Activated naive CD8-positive, alpha-beta T cell treated with anti-CD3 and anti-CD28 coated beads, Interleukin-2, amount 10 ng/mL, durations not matched to agents 7 days and 5 days (primary cell): Measurements from ENCODE around the gene PRLH. TPM values are rescaled to one million over a fixed set of nuclear protein-coding genes. Genes with fewer than 3 reads are reported as not detected.

Source experiments
- ATAC-seq: fragments of 150-1000 bp; cut with Tn5 transposase; one replicate; pipeline ENCODE4 v1.10.0; 2021; ENCODE audit warnings: low read depth, moderate library complexity
- POLR2A ChIA-PET: fragments of 350-600 bp; sonication (Branson Sonifier 250); formaldehyde crosslinking; loops from one replicate; lab custom pipeline; 2021; ENCODE audit warnings: antibody characterized with exemption; lab: Charles Lee
- DNase-seq: peaks from one replicate; pipeline ENCODE4 v3.0.0; 2021
- H3K27ac Mint-ChIP-seq: one replicate; pipeline ENCODE4 v1.8.0; 2022; ENCODE audit warnings: mild to moderate bottlenecking, mixed read lengths
- H3K27me3 Mint-ChIP-seq: one replicate; pipeline ENCODE4 v1.8.0; 2022; ENCODE audit warnings: mild to moderate bottlenecking, moderate library complexity, mixed read lengths
- H3K36me3 Mint-ChIP-seq: one replicate; pipeline ENCODE4 v1.8.0; 2021; ENCODE audit warnings: mild to moderate bottlenecking, mixed read lengths
- H3K4me1 Mint-ChIP-seq: one replicate; pipeline ENCODE4 v1.8.0; 2021; ENCODE audit warnings: mixed read lengths
- H3K4me3 Mint-ChIP-seq: one replicate; pipeline ENCODE4 v1.8.0; 2022; ENCODE audit warnings: mild to moderate bottlenecking, moderate library complexity, mixed read lengths
- H3K9me3 Mint-ChIP-seq: one replicate; pipeline ENCODE4 v1.8.0; 2021; ENCODE audit warnings: mixed read lengths
- total RNA-seq, 2 experiments: library from RNA; stranded (reverse); gene quantifications; one replicate each; pipeline ENCODE4 v1.2.3, GENCODE V29; 2021

Gene PRLH
- total RNA-seq, 2 experiments from 2014 or later = not detected

DNA sequence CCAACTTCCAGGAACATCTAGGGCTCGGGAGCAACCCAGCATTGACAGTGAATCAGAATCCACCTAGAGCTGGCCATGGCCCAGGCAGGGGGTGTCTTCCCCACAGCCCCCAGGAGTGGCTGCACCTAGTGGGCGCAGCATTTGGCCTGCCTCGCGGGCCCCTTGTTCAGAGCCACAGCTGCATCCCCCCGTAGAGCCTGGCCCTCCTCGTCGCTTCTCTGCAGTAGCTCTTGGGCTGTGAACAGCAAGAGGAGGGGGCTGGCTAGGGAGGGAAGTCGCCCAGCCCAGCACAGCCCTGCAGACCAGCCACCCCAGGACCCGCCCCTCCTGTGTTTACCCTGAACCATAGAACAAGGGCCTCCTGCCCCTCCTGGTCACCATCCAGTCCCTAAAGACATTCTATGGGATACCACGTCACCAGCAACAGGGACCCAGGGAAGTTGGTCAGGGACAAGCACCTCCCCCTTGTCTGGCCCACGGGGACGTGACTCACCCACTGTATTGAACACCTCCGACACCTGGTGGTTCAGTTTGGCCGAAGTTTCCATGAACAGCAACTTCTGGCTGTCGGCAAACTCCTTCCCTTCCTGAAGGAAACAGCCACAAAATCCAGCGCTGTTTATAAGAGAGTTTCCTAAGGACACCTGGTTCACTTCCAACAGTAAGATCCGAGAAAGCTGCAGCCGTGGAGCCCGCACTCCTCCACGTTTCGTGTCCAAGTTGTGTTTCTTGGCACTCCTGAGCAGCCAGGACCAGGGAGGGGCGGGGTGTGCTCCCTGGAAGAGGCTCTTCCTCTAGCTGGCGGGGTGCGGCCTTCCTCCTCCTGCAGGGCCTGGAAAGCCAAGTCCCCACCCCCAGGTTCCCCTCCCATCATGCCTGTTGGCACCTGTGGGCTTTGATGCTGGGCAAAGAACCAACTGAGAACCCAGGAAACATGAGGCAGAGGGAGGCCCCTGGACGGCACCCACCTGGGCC is 8.8 kb downstream of the PRLH start:
- no peak overlapping the region for H3K27ac Mint-ChIP-seq
- H3K27me3 Mint-ChIP-seq = no peaks in the 10 kb centered on the region
- POLR2A ChIA-PET = no interaction called here

GRCh38 chr2:237575869-237576862 is 9.8 kb downstream of the PRLH start:
- H3K27me3 Mint-ChIP-seq = no peaks in the 10 kb centered on the region
- H3K4me3 Mint-ChIP-seq = no peak overlapping the region
- H3K9me3 Mint-ChIP-seq = no peaks in the 10 kb centered on the region
- H3K4me1 Mint-ChIP-seq = no peaks in the 10 kb centered on the region
- no peak for DNase-seq
- POLR2A ChIA-PET = no interaction called here
- no peaks in the 10 kb centered on the region for H3K36me3 Mint-ChIP-seq
- no peak overlapping the region for H3K27ac Mint-ChIP-seq
- ATAC-seq = no peak

More for the DNA sequence above, 8.8 kb downstream of the PRLH start:
- Mint-ChIP-seq H3K9me3 (no peaks in the 10 kb centered on the region), H3K4me3 (no peak overlapping the region), H3K4me1 (no peaks in the 10 kb centered on the region), H3K36me3 (no peaks in the 10 kb centered on the region)
- ATAC-seq (no peak), DNase-seq (no peak)

DNA sequence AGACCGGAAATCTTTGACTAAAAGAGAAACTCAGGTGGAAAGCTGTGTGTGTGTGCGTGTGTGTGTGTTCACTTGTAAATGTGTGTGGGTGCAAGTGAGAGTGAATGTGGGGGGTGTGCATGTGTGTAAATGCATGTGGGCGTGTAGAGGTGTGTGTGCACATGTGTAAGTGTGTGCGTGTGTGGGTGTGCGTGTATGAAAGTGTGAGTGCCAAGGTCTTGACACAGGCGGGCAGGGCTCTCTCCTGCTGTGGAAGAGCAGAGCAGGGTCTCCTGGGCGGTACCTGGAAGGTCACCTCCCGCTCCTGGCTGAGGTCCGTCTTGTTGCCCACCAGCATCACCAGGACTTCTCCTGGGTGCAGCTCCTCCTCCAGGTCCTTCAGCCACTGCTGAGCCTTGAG is 10.6 kb downstream of the PRLH start:
- Mint-ChIP-seq H3K4me1 (peaks cover 3% of the 10 kb centered on the region), H3K27ac (no peak overlapping the region)
- POLR2A ChIA-PET = no interaction called here

DNA sequence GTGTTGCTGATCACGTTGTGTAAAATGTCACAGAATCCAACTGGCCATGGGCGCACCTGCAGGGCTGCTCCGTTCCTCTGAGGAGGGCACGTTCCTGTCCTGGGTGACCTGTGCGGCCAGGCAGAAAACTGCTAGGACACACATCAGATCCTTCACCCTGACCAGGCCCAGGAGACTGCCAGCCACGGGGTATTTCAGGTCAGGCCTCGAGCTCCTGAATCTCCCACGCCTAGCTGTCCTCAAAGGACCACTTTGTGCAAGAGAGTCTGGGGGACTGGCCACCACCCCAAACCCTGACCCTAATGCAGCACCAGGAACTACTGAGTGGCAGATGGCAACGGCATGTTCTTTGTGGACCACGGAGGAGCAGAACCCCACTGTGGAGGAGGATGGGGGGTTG is 11.1 kb downstream of the PRLH start:
- Mint-ChIP-seq H3K27ac (no peak overlapping the region), H3K4me1 (peaks cover 3% of the 10 kb centered on the region), H3K27me3 (no peaks in the 10 kb centered on the region), H3K36me3 (no peaks in the 10 kb centered on the region), H3K4me3 (no peak overlapping the region), H3K9me3 (no peaks in the 10 kb centered on the region)
- POLR2A ChIA-PET = no interaction called here
- DNase-seq (no peak), ATAC-seq (no peak)

More for the DNA sequence above, 10.6 kb downstream of the PRLH start:
- DNase-seq (no peak), ATAC-seq (no peak)
- H3K36me3 Mint-ChIP-seq = no peaks in the 10 kb centered on the region
- H3K4me3 Mint-ChIP-seq = no peak overlapping the region
- no peaks in the 10 kb centered on the region for H3K9me3 Mint-ChIP-seq
- no peaks in the 10 kb centered on the region for H3K27me3 Mint-ChIP-seq

GRCh38 chr2:237577956-237578870 is 11.8 kb downstream of the PRLH start:
- H3K9me3 Mint-ChIP-seq = no peaks in the 10 kb centered on the region
- peaks cover 3% of the 10 kb centered on the region for H3K4me1 Mint-ChIP-seq
- DNase-seq (no peak), ATAC-seq (no peak)
- no peaks in the 10 kb centered on the region for H3K27me3 Mint-ChIP-seq
- no peaks in the 10 kb centered on the region for H3K36me3 Mint-ChIP-seq
- H3K4me3 Mint-ChIP-seq = no peak overlapping the region
- no peak overlapping the region for H3K27ac Mint-ChIP-seq
- POLR2A ChIA-PET = no interaction called here

DNA sequence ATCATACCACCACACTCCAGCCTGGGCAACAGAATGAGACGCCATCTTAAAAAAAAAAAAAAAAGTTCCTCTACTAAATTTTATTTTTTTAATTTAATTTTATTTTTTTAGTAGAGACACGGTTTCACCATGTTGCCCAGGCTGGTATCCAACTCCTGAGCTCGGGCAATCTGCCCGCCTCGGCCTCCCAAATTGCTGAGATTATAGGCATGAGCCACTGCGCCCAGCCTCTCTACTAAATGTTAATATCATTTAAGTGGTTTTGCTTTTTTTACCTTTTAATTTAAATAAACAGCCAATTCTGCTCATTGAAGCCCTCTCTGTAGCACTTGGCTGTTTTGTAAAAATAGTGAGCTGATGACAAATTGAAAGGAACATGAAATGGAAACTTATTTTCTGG is 15.0 kb downstream of the PRLH start:
- Mint-ChIP-seq H3K9me3 (no peaks in the 10 kb centered on the region), H3K4me3 (no peak overlapping the region), H3K36me3 (no peaks in the 10 kb centered on the region), H3K27me3 (no peaks in the 10 kb centered on the region), H3K27ac (peak overlapping the region; percentile 58), H3K4me1 (peaks cover 3% of the 10 kb centered on the region)
- DNase-seq (no peak), ATAC-seq (no peak)
- POLR2A ChIA-PET = interaction anchor here (0.8 to 1.3 kb wide), 2 partner anchors 109 to 111 kb away, joined by 3 read pairs; no protein-coding TSS in a partner anchor

GRCh38 chr2:237581751-237582746 is 15.7 kb downstream of the PRLH start:
- peak; percentile 49 for DNase-seq
- POLR2A ChIA-PET = interaction anchor here (0.8 to 1.3 kb wide), 2 partner anchors 109 to 110 kb away, joined by 3 read pairs; no protein-coding TSS in a partner anchor
- peak overlapping the region; percentile 58 for H3K27ac Mint-ChIP-seq
- no peak overlapping the region for H3K4me3 Mint-ChIP-seq
- H3K36me3 Mint-ChIP-seq = no peaks in the 10 kb centered on the region
- H3K9me3 Mint-ChIP-seq = no peaks in the 10 kb centered on the region
- peaks cover 3% of the 10 kb centered on the region for H3K4me1 Mint-ChIP-seq
- no peaks in the 10 kb centered on the region for H3K27me3 Mint-ChIP-seq
- ATAC-seq = peak; percentile 93

- Mint-ChIP-seq H3K9me3 (no peaks in the 10 kb centered on the region), H3K4me1 (peaks cover 3% of the 10 kb centered on the region), H3K27ac (no peak overlapping the region), H3K27me3 (peaks cover 3% of the 10 kb centered on the region), H3K36me3 (no peaks in the 10 kb centered on the region), H3K4me3 (no peak overlapping the region)
- POLR2A ChIA-PET = no interaction called here
- ATAC-seq (no peak), DNase-seq (no peak)
Observed at GRCh38 chr2:237583385-237584295, 17.3 kb downstream of the PRLH start.

GRCh38 chr2:237585590-237586221 is 19.3 kb downstream of the PRLH start:
- H3K27ac Mint-ChIP-seq = no peak overlapping the region
- POLR2A ChIA-PET = no interaction called here
- no peak overlapping the region for H3K4me3 Mint-ChIP-seq
- H3K9me3 Mint-ChIP-seq = no peaks in the 10 kb centered on the region
- H3K27me3 Mint-ChIP-seq = peaks cover 3% of the 10 kb centered on the region
- peaks cover 3% of the 10 kb centered on the region for H3K4me1 Mint-ChIP-seq
- DNase-seq (no peak), ATAC-seq (no peak)
- H3K36me3 Mint-ChIP-seq = no peaks in the 10 kb centered on the region

DNA sequence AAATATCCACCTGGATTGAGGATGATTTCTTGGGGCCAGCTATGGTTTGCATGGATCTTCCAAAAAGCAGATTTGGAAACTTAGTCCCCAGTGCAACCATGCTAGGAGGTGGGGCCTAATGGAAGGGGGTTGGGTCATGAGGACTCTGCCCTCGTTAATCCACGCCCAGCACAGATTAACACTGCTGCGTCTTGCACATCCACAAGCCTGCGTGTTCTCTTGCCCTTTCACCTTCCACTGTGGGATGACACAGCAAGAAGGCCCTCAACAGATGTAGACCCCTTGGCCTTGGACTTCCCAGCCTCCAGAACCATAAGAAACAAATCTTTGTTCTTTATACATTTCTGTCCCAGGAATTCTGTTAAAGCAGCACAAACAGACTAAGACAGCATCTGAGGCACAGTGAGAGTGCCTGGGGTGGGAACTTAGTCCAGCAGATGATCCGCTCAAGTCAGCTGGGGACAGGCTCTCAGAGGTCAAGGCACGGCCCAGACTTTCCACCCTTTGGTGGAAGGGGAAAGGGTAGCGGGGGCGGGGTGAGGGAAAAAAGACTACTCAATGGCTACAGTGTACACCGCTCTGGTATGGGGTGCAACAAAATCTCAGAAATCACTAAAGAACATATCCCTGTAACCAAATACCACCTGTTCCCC is 21.8 kb downstream of the PRLH start:
- H3K4me3 Mint-ChIP-seq = no peak overlapping the region
- H3K36me3 Mint-ChIP-seq = no peaks in the 10 kb centered on the region
- DNase-seq (no peak), ATAC-seq (no peak)
- POLR2A ChIA-PET = no interaction called here
- peaks cover 8% of the 10 kb centered on the region for H3K4me1 Mint-ChIP-seq
- H3K27me3 Mint-ChIP-seq = peaks cover 3% of the 10 kb centered on the region
- no peaks in the 10 kb centered on the region for H3K9me3 Mint-ChIP-seq
- H3K27ac Mint-ChIP-seq = no peak overlapping the region
